HG03460 (cell line): ENCODE data around the gene PROK1.
"Not testable (repeated sequence)": the region's sequence is repeated elsewhere in the genome, so short reads cannot be mapped to it uniquely, and the experiment has no call there.

Experiments
- ATAC-seq: cut with Tn5 transposase; IDR thresholded peaks from one replicate; pipeline ENCODE4 v1.9.1; 2021; ENCODE audit not compliant: unreplicated experiment

Gene PROK1

DNA sequence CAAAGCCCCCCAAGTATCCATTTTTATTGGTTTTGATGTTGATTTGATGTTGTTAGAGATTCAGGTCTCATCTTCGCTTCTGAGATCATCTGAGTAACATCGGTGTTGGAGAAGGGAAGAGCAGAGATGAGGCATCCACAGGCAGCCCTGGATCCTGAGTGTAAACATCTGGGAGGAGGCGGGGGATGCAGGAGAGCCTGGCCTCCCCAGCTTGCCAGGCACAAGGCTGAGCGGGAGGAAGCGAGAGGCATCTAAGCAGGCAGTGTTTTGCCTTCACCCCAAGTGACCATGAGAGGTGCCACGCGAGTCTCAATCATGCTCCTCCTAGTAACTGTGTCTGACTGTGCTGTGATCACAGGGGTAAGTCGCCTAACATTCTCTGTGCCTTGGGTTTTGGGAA, at the start of gene PROK1:
Gene PROK1, plus strand, starts transcription at position 221 of the 400 bp plus-strand sequence. Its CDS starts 68 bp downstream, at position 289.
- no peak for ATAC-seq

DNA sequence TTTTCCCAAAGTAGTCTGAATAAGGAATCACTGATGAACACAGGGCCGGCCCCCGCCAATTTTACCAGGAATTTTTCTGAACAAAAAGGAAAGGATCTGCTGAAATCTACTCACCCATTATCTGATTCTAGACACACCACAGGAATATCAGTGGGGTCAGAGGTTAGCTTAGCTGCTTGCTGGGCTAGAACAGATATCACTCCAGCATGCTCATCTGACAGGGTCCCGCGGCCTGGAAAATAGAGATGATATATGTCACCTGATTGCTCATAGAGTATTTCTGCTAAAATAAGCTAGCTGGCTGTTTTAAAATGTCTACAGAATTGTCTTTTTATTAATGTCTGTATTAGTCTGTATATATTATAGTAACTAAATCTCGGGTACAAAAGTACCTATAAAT, 47.1 kb upstream of the PROK1 start:
- no peak for ATAC-seq

GRCh38 chr1:110404401-110404800, 46.5 kb upstream of the PROK1 start:
- no peak for ATAC-seq

DNA sequence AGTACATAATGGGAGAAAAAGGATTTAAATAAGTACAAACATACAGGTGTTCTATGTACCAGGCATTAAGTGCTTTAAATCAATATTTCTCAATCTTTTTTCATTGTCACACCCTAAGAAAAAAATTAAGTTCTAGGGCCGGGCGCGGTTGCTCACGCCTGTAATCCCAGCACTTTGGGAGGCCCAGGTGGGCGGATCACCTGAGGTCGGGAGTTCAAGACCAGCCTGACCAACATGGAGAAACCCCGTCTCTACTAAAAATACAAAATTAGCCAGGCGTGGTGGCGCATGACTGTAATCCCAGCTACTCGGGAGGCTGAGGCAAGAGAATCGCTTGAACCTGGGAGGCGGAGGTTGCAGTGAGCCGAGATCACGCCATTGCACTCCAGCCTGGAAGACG, 44.5 kb upstream of the PROK1 start:
- ATAC-seq: not testable (repeated sequence)

- peak; percentile 89 for ATAC-seq
These were observed 43.4 kb upstream of the PROK1 start, which contains the start of gene LAMTOR5 for GRCh38 chr1:110407260-110408210. Gene LAMTOR5 (minus strand): TSS chr1:110407694. CDS start chr1:110407620, 74 bp downstream.

DNA sequence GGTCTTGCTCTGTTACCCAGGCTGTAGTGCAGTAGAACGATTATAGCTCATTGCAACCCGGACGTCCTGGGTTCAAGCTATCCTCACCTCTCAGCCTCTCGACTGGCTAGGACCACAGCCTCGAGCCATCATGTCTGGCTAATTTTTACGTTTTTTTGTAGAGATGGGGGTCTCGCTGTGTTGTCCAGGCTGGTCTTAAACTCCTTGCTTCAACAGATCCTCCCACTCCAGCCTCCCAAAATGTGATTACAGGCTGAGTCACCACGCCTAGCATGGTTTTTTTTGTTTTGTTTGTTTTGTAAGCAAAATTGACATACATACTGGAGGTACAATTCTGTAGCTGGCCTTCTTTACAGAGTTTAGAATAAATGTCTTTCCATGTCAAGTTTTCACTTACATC, 42.5 kb upstream of the PROK1 start:
- ATAC-seq: no peak

DNA sequence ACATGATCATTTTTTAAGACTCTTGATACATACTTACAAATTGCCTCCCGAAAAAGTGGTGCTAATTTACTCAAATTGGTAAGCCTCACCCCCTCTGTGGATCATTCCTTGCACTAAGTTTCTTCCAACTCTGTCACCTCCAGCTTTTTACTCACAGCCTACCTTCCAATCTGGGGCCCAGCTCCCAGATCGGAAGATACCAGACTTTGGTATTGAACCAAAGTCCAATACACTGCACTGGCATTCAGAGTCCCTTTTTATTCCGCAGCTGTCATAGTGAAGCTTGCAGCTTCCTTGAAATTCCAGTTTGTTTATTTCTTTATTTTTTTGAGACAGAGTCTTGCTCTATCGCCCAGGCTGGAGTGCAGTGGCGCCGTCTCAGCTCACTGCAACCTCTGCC, 41.6 kb upstream of the PROK1 start:
- ATAC-seq: no peak

DNA sequence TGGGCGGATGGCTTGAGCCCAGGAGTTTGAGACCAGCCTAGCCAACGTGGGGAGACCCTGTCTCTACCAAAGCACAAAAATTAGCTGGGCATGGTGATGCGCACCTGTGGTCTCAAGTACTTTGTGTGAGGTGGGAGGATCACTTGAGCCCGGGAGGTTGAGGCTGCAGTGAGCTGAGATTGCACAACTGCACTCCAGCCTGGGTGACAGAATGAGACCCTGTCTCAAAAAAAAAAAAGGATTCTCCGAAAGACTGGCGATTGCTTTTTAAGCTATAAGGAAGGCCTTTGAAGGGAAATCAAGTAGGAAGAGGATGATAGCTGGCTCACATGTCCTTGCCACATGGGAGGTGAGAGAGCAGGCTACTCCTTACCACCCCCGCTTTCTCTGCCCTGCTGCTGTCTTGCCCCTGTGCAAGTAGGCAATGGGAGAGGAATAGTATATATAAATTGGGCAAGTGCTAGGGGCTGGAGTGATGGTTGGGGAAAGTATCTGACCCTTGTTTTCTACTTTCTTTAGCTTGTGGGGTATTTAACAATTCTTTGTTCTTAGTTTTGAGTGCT, 39.7 kb upstream of the PROK1 start:
- no peak for ATAC-seq

- ATAC-seq: no peak
These were observed 38.4 kb upstream of the PROK1 start for GRCh38 chr1:110412576-110412975.

DNA sequence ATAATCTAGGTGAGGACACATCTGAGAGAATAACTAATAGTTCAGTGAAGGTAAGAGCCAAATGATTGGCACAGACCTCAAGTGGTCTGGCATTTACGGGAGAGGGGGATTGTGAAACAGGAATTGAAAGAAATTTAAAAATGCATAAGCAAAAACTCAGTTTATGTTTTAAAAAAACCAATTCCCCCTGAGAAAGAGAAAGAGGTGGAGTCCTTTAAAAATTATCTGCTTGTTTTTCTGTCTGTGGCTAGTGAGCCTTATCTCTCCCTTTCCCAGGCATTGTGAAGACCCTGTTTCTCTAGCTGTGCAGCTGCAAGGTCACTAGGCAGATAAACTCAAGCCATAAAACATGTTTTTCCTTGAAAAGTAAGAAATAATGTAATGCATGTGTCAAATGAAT, 37.9 kb upstream of the PROK1 start:
- ATAC-seq: not testable (repeated sequence)

DNA sequence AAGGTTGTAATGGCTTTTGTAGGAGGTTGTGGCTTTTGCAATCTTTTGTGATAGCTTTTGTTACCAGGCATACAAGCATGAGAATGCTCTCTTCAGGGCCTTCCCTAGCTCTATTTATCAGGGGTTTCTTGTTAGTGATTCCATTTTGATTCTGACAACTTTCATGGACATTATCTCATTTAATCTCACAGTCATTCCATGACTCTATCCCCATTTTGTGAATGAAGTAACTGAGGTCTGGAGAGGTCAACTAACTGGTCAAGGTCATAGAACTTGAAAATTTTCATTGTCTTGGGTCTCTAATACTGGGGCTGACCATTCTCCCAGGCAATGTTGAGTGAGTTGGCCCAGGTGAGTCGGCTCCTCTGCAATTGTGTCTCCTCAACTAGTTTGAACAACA, 32.2 kb upstream of the PROK1 start:
- no peak for ATAC-seq

DNA sequence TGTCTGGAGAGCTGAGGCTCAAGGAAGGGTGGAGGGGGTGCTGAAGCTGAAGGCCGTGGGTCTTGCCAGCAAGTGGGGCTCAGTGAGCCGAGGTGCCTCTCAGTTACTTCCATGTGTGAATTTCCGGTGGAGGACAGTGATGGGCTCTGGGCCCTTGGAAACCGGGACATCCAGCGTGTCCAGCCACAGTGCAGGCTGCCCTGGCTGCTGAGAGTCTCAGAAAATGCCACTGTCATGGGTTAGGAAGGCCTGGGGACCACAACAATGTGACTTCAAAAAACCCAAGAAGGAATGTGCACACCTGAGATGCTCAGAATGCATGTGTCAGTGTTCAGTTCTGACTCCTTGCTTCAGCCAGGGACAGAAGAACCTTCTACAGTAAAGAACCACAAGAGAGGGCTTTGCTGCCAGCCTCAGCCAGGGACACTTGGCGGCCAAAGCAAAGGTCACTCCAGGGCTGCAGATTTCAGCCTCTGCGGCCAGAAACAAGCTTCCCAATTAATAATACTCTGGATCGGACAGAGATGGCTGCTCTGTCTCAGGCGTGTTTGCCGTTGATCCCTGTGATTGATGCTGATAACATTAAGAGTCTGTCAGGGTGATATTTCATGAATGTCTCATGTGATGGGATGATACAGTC, 30.8 kb upstream of the PROK1 start:
- no peak for ATAC-seq

DNA sequence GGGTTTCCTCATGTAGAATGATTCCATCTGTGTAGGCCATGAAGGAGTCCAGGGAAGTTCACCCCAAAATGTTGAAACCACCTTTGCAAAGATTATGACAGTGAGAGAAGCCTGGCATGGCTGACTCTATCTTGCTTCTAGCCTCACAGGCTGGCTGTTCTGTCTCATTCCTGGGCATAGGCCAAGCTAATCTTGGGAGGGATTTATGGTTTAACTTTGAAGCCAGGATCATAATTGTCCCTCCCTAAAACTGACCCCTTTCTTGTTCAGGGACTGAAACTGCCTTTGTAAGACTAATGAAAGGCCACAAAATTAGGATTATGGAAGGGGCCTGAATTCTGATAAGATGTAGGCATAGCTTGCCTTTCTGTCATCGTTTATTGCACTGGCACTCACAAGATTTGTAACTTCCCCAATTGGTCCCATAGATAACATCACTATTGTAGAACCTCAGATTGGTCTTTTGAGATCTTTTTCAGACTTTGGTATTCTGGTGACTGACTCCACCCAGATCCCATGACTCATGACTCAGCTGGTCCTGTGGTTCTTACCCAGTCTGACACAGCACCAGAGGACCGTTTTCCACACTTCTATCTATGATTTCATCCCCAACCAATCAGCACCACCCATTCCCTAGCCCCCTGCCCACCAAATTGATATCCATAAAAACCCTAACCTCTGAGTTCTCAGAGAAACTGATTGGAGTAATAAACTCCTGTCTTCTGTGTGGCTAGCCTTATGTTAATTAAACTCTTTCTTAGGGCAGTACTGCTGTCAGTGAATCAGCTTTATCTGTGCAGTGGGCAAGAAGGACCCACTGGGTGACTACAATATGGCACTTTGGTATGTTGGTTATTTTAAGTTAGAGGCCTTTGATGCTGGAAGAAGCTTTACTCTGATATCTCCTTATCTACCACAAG, 29.8 kb upstream of the PROK1 start:
- ATAC-seq: no peak

DNA sequence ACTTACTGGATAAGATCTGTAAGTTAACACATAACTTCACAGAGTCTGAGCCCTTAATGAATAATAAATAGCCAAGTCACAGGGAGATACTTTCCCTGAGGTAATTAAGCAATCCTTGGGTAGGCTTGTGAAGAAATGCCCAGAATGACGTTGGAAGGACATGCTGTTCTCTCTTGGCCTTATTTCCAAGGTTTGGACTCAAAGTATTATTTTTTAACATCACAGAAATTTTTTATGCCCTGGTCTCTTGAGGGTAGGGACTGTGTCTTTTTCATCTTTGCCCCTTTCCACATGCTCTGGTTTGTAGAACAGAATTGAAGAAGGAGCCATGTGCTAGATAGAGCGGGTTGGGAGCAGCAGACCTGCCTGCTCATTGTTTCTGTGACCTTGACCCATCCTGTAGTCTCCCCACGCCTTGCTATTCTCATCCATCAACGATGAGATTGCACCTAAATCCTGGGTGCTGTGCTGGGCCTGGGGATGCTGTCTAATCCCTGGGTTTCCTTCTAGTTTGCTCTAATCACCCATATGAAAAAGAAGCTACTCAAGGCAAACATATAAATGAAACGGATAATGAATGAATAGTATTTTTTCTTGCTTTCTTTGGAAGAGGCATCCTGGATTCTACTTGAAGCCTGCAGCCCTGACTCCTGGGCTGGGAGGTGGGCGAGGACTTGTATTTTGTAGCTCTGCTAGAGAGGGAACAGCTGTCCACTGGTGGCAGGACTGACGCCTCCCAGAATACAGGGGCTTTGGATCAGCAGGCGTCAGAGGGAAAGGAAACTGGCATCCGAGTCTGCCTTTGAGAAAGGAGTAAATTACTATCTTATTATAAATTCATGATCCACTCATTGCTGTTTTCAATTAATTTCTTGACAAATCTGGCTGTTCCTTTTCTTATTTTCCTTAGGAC, 26.0 kb upstream of the PROK1 start:
- no peak for ATAC-seq

DNA sequence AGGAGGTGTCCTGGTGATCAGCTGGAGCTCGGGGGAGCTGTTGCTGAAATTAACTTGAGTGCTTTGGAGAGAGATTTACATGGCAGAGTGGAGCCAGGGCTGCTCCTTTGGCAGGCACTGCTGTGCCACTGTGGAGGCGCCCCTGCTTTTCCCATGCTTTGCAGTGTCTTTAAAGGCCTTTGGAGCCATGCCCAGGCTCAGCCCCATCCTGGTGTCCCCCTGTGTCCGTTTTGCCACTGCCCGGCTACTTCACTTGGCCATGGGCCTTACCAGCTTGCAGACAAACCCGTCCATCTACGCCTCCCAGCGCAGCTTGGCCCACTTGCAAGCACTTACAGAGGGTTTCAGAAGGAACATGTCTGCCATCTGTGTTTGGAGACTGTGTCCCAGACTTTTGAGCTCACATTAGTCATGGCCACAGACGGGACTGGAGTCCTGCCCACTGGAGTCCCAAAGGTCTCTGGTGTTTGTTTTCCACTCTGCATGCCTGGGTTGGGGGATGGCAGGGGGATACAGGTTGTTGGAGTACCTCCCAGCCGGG, 25.3 kb upstream of the PROK1 start:
- ATAC-seq: no peak

DNA sequence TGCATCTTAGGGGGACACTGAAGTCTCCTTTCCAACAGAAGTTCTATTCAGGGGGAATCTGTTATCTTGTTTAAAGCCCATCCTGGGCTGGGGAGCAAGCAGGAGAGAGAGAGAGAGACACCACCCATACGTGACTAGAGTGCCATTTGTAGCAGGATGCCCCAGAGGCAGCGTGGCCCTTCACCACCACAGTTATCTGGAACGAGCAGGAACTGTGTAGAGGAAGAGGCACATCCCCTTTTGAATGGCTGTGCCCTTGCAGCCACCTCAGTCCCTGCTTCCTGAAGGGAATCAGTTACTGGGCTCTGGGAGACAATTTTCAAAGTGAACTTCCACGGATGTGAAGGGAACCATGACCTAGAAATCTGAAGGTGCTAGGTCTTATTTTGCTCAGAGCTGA, 24.1 kb upstream of the PROK1 start:
- no peak for ATAC-seq

GRCh38 chr1:110428946-110429345, 22.0 kb upstream of the PROK1 start:
- no peak for ATAC-seq

DNA sequence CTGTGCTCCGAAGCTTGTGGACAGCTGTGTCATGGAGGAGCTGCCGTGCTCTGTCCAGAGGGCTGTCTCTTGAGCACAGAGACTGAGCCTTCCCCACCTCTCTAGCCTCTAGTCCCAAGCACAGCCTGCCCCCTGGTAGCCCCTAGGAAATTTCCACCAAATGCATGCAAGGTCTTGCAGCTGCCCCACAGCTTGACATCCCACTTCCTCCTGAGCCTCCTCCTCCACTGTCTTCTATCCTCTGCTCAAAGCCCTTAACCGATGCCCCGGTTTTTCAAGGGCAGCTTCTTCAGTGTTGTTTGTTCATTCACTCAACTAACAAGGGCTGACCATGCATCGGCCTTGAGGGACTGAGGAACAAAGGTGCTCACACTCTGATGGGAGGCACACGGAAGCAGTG, 20.6 kb upstream of the PROK1 start:
- ATAC-seq: no peak

- no peak for ATAC-seq
These were observed 20.0 kb upstream of the PROK1 start for GRCh38 chr1:110430901-110431300.
